Measurements from ENCODE around the gene NFIB. TPM values are rescaled to one million over a fixed set of nuclear protein-coding genes. Genes with fewer than 3 reads are reported as not detected.

The NFIB gene
- total and polyA plus RNA-seq, 10 of the 15 experiments (the other 5 are each of a cell fraction or from before 2014, with no cell fraction given) = under 0.01 to 0.19 (median 0.05) TPM; not detected in 3

DNA sequence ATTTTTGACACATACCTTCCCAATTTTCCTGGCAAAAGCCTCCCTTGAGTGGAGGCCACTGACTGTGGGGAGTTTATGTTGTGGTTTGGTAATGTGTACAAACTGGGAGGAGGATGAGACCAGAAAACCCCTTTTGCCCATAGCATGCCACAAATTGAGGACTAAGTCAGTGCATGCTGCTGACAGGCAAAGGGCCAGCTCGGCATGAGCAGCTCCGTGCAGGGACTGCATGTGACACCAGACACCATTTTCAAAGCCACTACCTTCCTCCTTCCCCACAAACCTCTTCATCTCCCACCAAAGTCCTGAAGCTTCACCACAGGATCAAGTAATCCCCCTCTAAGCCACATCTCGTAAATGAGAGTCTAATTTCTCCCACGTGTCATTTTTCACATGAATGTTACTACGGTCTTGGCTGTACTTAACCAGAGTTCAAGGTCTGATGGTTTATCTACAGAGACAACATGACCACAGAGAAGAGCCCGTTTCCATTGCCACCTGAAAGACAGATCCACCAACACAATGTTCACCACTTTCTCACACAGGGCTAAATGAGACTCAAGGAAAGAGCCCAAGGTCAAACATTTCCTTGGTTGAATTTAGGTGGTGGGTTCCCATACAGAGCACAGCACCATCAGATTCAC is 106.5 kb downstream of the NFIB start (continued):
- no peak for TF ChIP-seq RAD51 (IDR thresholded peaks at IDR 0.05)
- TF ChIP-seq, protein P1, sequence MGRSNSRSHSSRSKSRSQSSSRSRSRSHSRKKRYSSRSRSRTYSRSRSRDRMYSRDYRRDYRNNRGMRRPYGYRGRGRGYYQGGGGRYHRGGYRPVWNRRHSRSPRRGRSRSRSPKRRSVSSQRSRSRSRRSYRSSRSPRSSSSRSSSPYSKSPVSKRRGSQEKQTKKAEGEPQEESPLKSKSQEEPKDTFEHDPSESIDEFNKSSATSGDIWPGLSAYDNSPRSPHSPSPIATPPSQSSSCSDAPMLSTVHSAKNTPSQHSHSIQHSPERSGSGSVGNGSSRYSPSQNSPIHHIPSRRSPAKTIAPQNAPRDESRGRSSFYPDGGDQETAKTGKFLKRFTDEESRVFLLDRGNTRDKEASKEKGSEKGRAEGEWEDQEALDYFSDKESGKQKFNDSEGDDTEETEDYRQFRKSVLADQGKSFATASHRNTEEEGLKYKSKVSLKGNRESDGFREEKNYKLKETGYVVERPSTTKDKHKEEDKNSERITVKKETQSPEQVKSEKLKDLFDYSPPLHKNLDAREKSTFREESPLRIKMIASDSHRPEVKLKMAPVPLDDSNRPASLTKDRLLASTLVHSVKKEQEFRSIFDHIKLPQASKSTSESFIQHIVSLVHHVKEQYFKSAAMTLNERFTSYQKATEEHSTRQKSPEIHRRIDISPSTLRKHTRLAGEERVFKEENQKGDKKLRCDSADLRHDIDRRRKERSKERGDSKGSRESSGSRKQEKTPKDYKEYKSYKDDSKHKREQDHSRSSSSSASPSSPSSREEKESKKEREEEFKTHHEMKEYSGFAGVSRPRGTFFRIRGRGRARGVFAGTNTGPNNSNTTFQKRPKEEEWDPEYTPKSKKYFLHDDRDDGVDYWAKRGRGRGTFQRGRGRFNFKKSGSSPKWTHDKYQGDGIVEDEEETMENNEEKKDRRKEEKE (IDR thresholded peaks at IDR 0.05) = no peak
- TF ChIP-seq TCF12 (IDR thresholded peaks at IDR 0.05; ENCODE audit: low read depth, low read length) = no peak
- TF ChIP-seq SMAD1 (IDR thresholded peaks at IDR 0.05; ENCODE audit: low read depth, partially characterized antibody) = no peak
- no peak for TF ChIP-seq ZNF274 (IDR thresholded peaks at IDR 0.05; ENCODE audit: insufficient read depth, insufficient read length)
- TF ChIP-seq MTA3 (IDR thresholded peaks at IDR 0.05; ENCODE audit: borderline replicate concordance, low read length) = no peak
- TF ChIP-seq, protein P2, sequence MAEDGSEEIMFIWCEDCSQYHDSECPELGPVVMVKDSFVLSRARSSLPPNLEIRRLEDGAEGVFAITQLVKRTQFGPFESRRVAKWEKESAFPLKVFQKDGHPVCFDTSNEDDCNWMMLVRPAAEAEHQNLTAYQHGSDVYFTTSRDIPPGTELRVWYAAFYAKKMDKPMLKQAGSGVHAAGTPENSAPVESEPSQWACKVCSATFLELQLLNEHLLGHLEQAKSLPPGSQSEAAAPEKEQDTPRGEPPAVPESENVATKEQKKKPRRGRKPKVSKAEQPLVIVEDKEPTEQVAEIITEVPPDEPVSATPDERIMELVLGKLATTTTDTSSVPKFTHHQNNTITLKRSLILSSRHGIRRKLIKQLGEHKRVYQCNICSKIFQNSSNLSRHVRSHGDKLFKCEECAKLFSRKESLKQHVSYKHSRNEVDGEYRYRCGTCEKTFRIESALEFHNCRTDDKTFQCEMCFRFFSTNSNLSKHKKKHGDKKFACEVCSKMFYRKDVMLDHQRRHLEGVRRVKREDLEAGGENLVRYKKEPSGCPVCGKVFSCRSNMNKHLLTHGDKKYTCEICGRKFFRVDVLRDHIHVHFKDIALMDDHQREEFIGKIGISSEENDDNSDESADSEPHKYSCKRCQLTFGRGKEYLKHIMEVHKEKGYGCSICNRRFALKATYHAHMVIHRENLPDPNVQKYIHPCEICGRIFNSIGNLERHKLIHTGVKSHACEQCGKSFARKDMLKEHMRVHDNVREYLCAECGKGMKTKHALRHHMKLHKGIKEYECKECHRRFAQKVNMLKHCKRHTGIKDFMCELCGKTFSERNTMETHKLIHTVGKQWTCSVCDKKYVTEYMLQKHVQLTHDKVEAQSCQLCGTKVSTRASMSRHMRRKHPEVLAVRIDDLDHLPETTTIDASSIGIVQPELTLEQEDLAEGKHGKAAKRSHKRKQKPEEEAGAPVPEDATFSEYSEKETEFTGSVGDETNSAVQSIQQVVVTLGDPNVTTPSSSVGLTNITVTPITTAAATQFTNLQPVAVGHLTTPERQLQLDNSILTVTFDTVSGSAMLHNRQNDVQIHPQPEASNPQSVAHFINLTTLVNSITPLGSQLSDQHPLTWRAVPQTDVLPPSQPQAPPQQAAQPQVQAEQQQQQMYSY (CRISPR knock-in tag; IDR thresholded peaks at IDR 0.05) = no peak
- no peak for TF ChIP-seq NFYA (IDR thresholded peaks at IDR 0.05; ENCODE audit: borderline replicate concordance, low read depth, low read length)
- TF ChIP-seq MXI1 (IDR thresholded peaks at IDR 0.05; ENCODE audit: low read depth, low read length) = no peak
- no peak for TF ChIP-seq ATF7 (IDR thresholded peaks at IDR 0.05; ENCODE audit: low read depth)
- no peak for TF ChIP-seq HDAC2 (IDR thresholded peaks at IDR 0.05)
- TF ChIP-seq, protein P3, sequence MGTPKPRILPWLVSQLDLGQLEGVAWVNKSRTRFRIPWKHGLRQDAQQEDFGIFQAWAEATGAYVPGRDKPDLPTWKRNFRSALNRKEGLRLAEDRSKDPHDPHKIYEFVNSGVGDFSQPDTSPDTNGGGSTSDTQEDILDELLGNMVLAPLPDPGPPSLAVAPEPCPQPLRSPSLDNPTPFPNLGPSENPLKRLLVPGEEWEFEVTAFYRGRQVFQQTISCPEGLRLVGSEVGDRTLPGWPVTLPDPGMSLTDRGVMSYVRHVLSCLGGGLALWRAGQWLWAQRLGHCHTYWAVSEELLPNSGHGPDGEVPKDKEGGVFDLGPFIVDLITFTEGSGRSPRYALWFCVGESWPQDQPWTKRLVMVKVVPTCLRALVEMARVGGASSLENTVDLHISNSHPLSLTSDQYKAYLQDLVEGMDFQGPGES (IDR thresholded peaks at IDR 0.05) = no peak
- TF ChIP-seq EZH2 (IDR thresholded peaks at IDR 0.05; ENCODE audit: borderline replicate concordance, control insufficient read depth, low read depth, low read length) = no peak

Data from GM12878 (cell line).